WI38 (cell line): ENCODE data around the gene ZNF148.

Experiments
- H3K4me3 ChIP-seq: 2 replicates; pipeline ENCODE4 v1.5.1; 2011; ENCODE audit warnings: low read depth, mild to moderate bottlenecking, control low read depth, low read length
- CTCF ChIP-seq: IDR thresholded peaks from 2 replicates; pipeline ENCODE4 v1.5.1; 2012; ENCODE audit warnings: low read depth, mild to moderate bottlenecking, control low read depth, low read length

The ZNF148 gene

GRCh38 chr3:125231895-125232294 lies 143.2 kb downstream of the ZNF148 start:
- no peak for TF ChIP-seq CTCF
- H3K4me3 ChIP-seq = no peak overlapping the region

GRCh38 chr3:125229707-125230106 lies 145.4 kb downstream of the ZNF148 start:
- no peak overlapping the region for H3K4me3 ChIP-seq
- TF ChIP-seq CTCF = no peak

- H3K4me3 ChIP-seq = no peak overlapping the region
- TF ChIP-seq CTCF = no peak
Measured at GRCh38 chr3:125229168-125229567, 146.0 kb downstream of the ZNF148 start.

DNA sequence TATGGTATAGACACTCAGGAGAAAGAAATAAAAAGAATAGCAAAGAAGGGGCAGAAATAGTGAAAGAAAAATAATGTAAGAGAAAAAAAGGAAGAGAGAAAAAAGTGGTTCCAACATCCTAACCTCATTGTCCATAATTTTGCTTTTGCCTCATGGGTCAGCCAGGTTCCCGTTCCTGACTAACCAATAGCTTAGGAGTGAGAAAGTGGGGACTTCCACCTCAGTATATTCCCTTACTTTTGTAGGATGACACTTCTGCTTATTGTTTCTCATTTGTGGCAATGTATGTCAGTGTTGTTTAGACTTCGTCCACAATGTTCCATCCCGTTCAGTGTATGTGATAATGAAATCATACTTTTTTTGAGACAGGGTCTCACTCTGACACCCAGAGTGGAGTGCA lies 153.3 kb downstream of the ZNF148 start:
- no peak for TF ChIP-seq CTCF
- H3K4me3 ChIP-seq = no peak overlapping the region

DNA sequence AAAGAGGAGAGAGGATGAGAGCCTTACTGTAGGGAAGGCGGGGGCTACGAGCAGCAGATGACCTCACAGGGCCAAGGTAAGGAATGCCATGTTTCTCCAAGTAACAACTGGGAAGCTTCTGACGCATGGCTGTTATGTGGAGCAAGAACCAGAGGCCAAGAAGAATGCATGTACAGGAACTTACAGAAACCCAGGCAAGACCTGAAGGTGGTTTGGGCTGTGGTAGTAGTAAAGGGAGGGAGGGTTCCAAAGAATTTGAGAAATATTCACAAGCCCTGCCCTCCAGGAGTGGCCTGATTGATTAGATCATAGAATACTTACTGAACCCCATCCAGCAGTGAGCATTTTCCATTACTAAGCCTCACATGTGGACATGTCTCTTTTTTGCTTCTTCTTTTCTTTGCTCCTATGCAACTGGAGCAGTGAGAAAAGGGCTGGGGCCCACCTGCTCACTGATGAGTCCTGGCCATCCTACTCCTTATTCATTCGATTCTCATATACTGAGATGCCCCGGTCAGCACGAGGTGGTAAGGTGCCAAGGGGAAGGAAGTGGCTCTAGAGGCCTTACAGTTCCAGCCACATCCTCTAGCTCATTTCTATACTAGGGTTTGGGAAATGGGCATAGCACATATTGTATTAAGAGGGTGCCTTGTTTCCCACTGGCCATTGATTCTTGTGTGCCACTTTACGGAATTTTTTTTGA lies 154.2 kb downstream of the ZNF148 start:
- no peak for TF ChIP-seq CTCF

DNA sequence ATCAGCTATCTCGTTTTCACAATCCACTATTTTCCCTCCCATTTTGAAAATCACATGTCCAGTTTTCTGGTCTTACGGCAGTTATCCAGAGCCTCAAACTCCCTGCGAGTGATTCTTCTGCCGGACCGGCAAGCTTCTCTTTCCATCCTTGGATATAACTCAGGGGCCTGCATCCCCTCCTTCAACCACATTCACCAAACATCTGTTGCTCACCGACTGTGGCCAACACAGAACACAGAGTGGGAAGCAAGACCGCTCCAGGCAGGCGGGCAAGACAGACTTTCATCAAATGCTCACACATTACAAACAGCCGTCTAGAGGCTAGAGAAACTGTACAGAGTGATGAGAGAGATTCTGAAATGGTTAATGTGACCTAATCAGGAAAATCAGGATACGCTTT lies 154.9 kb downstream of the ZNF148 start:
- H3K4me3 ChIP-seq = no peak overlapping the region
- TF ChIP-seq CTCF = no peak

More for the DNA sequence above, 154.2 kb downstream of the ZNF148 start:
- H3K4me3 ChIP-seq = no peak overlapping the region

DNA sequence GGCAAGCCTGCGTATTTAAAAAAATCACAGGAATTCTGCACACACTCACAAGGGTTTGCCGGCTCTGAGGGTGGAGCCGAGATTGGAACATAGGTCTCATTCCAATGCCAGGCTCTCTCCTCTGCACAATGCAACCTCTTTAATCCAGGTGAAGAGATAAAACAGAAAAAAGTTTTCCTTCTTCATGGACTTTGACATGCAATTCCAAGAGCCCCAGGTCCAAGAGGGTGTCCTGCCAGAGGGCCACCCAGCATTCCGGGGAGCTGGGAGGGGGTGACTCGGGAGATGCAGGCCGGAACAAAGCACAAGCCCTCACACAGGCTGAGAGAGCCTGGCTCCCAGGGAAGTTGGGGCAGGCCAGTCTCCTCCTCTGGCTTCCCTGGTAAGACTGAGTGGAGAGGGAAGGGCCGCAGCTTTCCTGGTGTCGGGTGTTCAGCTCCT lies 155.8 kb downstream of the ZNF148 start:
- H3K4me3 ChIP-seq = no peak overlapping the region
- no peak for TF ChIP-seq CTCF
